Loucy (cell line): ENCODE data around the gene YWHAE.

Source experiments
- H2AFZ ChIP-seq: fragments of 200-600 bp; sonication (generic); 2 replicates; pipeline ENCODE4 v1.6.0; 2016; ENCODE audit warnings: antibody characterized with exemption, mild to moderate bottlenecking, low read length, moderate library complexity
- H3F3A ChIP-seq: fragments of 200-600 bp; 2 replicates; pipeline ENCODE4 v1.6.0; 2016; ENCODE audit warnings: antibody characterized with exemption, low read depth, mild to moderate bottlenecking
- H3K27me3 ChIP-seq: fragments of 200-600 bp; sonication (generic); 2 replicates; pipeline ENCODE4 v1.6.1; 2014; ENCODE audit warnings: low read length, mild to moderate bottlenecking; ENCODE audit not compliant: insufficient read depth, poor library complexity, severe bottlenecking
- H3K36me3 ChIP-seq: fragments of 200-600 bp; sonication (generic); 2 replicates; pipeline ENCODE4 v1.6.1; 2016; ENCODE audit warnings: low read length; ENCODE audit not compliant: insufficient read depth
- H3K4me1 ChIP-seq: fragments of 200-600 bp; sonication (generic); 2 replicates; pipeline ENCODE4 v1.5.1; 2014; ENCODE audit warnings: low read length, mild to moderate bottlenecking; ENCODE audit not compliant: insufficient read depth, poor library complexity, severe bottlenecking
- H3K4me2 ChIP-seq: fragments of 200-600 bp; sonication (generic); 2 replicates; pipeline ENCODE4 v1.6.0; 2014; ENCODE audit warnings: antibody characterized with exemption, low read length, low read depth, mild to moderate bottlenecking; ENCODE audit not compliant: poor library complexity, severe bottlenecking
- H3K4me3 ChIP-seq: fragments of 200-600 bp; sonication (generic); 2 replicates; pipeline ENCODE4 v1.5.1; 2014; ENCODE audit warnings: low read length, mild to moderate bottlenecking, mixed read lengths; ENCODE audit not compliant: poor library complexity, severe bottlenecking
- H3K79me2 ChIP-seq: fragments of 200-600 bp; sonication (generic); 2 replicates; pipeline ENCODE4 v1.6.1; 2014; ENCODE audit warnings: low read length; ENCODE audit not compliant: insufficient read depth
- H3K9ac ChIP-seq: fragments of 200-600 bp; sonication (generic); 2 replicates; pipeline ENCODE4 v1.6.0; 2014; ENCODE audit warnings: mild to moderate bottlenecking, low read depth, low read length, moderate library complexity; ENCODE audit not compliant: poor library complexity, severe bottlenecking
- H3K9me2 ChIP-seq: fragments of 200-600 bp; sonication (generic); replicated peaks from 2 replicates; pipeline ENCODE4 v1.6.1; 2016; ENCODE audit warnings: low read depth, low read length, mixed read lengths
- H3K9me3 ChIP-seq: fragments of 200-600 bp; sonication (generic); 2 replicates; pipeline ENCODE4 v1.6.1; 2014; ENCODE audit warnings: mild to moderate bottlenecking, antibody characterized with exemption, low read length, low read depth; ENCODE audit not compliant: insufficient read depth
- H4K20me1 ChIP-seq: fragments of 200-600 bp; sonication (generic); 2 replicates; pipeline ENCODE4 v1.6.0; 2014; ENCODE audit warnings: antibody characterized with exemption, low read length, mild to moderate bottlenecking; ENCODE audit not compliant: insufficient read depth, poor library complexity, severe bottlenecking
- EZH2phosphoT487 ChIP-seq: fragments of 200-600 bp; IDR thresholded peaks from 2 replicates; pipeline ENCODE4 v1.6.1; 2018; ENCODE audit warnings: antibody characterized with exemption, mild to moderate bottlenecking, moderate library complexity, borderline replicate concordance
- TF ChIP-seq, protein P1 (sequence below): fragments of 200-600 bp; sonication (generic); conservative IDR thresholded peaks from 2 replicates; pipeline ENCODE4 v1.5.1; 2014; ENCODE audit warnings: mild to moderate bottlenecking, antibody characterized with exemption, low read length

YWHAE gene

DNA sequence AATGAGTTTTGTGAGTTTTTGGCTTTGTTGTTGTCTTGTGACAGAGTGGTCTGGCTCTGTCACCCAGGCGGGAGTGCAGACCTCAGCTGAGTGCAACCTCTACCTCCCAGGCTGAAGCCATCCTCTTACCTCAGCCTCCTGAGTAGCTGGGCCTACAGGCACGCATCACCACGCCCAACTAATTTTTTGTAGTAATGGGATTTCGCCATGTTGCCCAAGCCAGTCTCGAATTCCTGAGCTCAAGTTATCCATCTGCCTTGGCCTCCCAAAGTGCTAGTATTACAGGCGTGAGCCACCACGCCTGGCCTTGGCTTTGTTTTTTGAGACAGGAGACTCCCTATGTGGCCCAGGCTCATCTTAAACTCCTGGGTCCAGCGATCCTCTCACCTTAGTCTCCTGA is 40.9 kb upstream of the YWHAE start:
- no peaks in the 10 kb centered on the region for H3K27me3 ChIP-seq
- no peaks in the 10 kb centered on the region for H3K9me3 ChIP-seq
- H3K4me2 ChIP-seq, result no peak overlapping the region
- TF ChIP-seq EZH2phosphoT487, result no peak
- TF ChIP-seq, protein P1, sequence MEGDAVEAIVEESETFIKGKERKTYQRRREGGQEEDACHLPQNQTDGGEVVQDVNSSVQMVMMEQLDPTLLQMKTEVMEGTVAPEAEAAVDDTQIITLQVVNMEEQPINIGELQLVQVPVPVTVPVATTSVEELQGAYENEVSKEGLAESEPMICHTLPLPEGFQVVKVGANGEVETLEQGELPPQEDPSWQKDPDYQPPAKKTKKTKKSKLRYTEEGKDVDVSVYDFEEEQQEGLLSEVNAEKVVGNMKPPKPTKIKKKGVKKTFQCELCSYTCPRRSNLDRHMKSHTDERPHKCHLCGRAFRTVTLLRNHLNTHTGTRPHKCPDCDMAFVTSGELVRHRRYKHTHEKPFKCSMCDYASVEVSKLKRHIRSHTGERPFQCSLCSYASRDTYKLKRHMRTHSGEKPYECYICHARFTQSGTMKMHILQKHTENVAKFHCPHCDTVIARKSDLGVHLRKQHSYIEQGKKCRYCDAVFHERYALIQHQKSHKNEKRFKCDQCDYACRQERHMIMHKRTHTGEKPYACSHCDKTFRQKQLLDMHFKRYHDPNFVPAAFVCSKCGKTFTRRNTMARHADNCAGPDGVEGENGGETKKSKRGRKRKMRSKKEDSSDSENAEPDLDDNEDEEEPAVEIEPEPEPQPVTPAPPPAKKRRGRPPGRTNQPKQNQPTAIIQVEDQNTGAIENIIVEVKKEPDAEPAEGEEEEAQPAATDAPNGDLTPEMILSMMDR, result no peak
- H3F3A ChIP-seq, result no peaks in the 10 kb centered on the region
- no peak overlapping the region for H2AFZ ChIP-seq
- no peak overlapping the region for H3K4me3 ChIP-seq
- peaks cover 11% of the 10 kb centered on the region; the same call in 1 of the 2 replicates for H3K36me3 ChIP-seq
- peaks cover 33% of the 10 kb centered on the region for H3K79me2 ChIP-seq
- H3K4me1 ChIP-seq, result no peaks in the 10 kb centered on the region
- no peaks in the 10 kb centered on the region for H4K20me1 ChIP-seq
- no peaks in the 10 kb centered on the region for H3K9me2 ChIP-seq
- H3K9ac ChIP-seq, result no peak overlapping the region

DNA sequence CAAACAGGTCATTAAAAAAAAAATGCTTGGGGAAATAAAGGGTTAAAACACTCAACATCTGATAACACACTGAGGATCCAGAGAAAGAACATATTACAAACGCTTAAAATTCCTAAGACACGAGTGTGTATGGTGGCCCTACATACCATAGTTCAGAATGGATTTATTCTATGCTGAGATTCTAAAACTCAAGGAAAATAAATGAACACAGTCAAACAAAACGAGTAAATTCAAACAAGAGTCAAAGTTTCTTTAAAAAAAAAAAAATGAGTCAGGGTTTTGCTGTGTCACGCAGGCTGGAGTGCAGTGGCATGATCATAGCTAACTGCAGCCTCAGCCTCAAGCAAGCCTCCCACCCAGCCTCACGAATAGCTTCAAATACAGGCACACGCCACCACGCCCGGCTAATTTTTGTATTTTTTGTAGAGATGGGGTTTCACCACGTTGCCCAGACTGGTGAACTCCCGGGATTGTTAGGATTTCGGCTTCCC is 38.6 kb upstream of the YWHAE start:
- peaks cover 27% of the 10 kb centered on the region; the same call in 1 of the 2 replicates for H3K36me3 ChIP-seq
- no peaks in the 10 kb centered on the region for H3K4me1 ChIP-seq
- no peak overlapping the region for H2AFZ ChIP-seq
- peaks cover 15% of the 10 kb centered on the region; the same call in 1 of the 2 replicates for H3K79me2 ChIP-seq
- H3K4me2 ChIP-seq, result no peak overlapping the region
- H4K20me1 ChIP-seq, result no peaks in the 10 kb centered on the region
- H3K9me3 ChIP-seq, result no peaks in the 10 kb centered on the region
- H3K27me3 ChIP-seq, result no peaks in the 10 kb centered on the region
- TF ChIP-seq, protein P1, result no peak
- no peak for TF ChIP-seq EZH2phosphoT487
- no peak overlapping the region for H3K4me3 ChIP-seq
- no peaks in the 10 kb centered on the region for H3F3A ChIP-seq
- H3K9me2 ChIP-seq, result no peaks in the 10 kb centered on the region
- H3K9ac ChIP-seq, result no peak overlapping the region

DNA sequence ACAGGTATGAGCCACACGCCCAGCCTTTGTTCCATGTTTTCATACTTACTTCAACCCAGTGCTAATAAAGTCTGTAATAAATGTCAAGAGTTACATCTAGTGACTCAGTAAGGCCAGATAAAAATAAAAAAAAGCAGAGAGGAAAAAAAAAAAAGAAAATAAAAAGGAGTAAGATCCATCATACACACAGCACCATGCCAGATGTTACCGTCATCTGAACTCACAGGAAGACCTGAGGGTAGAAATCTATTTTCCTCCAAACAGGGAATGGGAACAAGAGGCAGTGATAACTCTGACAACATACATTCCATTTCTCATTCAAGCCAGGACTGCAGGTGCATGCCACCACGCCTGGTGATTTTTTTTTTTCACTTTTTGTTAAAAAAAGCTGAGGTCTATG is 35.3 kb upstream of the YWHAE start:
- Histone ChIP-seq H3K36me3 (peaks cover 27% of the 10 kb centered on the region; the same call in 1 of the 2 replicates), H3K79me2 (peaks cover 20% of the 10 kb centered on the region; the same call in 1 of the 2 replicates)
- TF ChIP-seq EZH2phosphoT487, result no peak
- TF ChIP-seq, protein P1, result no peak

More for the DNA sequence above, 35.3 kb upstream of the YWHAE start:
- no peaks in the 10 kb centered on the region for H4K20me1 ChIP-seq
- H2AFZ ChIP-seq, result no peak overlapping the region
- no peaks in the 10 kb centered on the region for H3K9me2 ChIP-seq
- no peak overlapping the region for H3K4me3 ChIP-seq
- no peaks in the 10 kb centered on the region for H3F3A ChIP-seq
- no peak overlapping the region for H3K4me2 ChIP-seq
- no peak overlapping the region for H3K9ac ChIP-seq
- no peaks in the 10 kb centered on the region for H3K9me3 ChIP-seq
- H3K4me1 ChIP-seq, result no peaks in the 10 kb centered on the region
- no peaks in the 10 kb centered on the region for H3K27me3 ChIP-seq
